GM21381 (cell line): ENCODE measurements around the gene RNF157.
"Not testable (repeated sequence)": the region's sequence is repeated elsewhere in the genome, so short reads cannot be mapped to it uniquely, and the experiment has no call there.

Experiments
- ATAC-seq: cut with Tn5 transposase; IDR thresholded peaks from one replicate; pipeline ENCODE4 v1.9.1; 2021; ENCODE audit warnings: mild to moderate bottlenecking, moderate library complexity; ENCODE audit not compliant: unreplicated experiment

RNF157 gene

GRCh38 chr17:76255801-76256429 is 15.6 kb upstream of the RNF157 start:
- no peak for ATAC-seq

DNA sequence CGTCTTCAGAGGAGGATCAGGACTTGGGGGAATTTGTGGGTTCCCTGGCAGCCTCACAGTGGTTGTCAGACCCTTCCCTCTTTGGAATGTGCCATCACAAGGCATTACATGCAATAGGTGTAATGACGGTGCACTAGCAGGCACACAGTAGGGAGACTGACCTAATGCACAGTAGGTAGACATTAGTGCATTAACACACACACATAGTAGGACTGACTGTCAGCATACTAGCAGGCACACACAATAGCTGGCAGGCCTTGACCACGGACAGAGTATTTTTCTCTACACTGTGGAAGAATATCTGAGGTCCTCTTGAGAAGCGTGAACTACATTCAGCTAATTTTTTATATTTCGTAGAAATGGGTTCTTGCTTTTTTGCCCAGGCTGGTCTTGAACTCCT is 14.0 kb upstream of the RNF157 start:
- no peak for ATAC-seq

GRCh38 chr17:76253841-76254240 is 13.5 kb upstream of the RNF157 start:
- no peak for ATAC-seq

DNA sequence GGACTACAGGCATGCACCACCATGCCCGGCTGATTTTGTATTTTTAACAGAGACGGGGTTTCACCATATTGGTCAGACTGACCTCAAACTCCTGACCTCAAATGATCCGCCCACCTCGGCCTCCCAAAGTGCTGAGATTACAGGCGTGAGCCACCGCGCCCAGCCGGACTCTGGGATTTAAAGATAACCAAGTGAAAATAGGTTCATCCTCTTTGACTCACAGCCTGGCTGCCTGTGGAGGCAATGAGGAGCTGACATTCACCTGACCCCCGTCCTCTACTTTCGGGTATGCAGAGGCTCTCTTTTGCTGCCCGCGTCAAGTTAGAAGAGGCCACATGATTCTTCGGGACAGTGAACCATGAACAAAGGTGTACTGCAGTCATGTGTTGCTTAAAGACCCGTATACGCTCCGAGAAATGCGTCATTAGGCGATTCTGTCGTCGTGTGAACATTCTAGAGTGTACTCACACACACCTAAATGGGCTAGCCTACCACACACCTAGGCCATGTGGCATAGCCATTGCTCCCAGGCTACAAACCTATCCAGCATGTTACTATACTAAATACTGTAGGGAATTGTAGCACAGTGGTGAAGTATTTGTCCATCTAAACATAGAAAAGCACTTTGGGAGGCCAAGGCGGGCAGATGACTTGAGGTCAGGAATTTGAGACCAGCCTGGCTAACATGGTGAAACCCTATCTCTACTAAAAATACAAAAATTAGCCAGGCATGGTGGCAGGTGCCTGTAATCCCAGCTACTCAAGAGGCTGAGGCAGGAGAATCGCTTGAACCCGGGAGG is 12.9 kb upstream of the RNF157 start:
- not testable (repeated sequence) for ATAC-seq

- peak; percentile 57 for ATAC-seq
Measured at GRCh38 chr17:76252040-76252954, 12.0 kb upstream of the RNF157 start.

- ATAC-seq: no peak
Measured at GRCh38 chr17:76251478-76252039, 11.3 kb upstream of the RNF157 start.

DNA sequence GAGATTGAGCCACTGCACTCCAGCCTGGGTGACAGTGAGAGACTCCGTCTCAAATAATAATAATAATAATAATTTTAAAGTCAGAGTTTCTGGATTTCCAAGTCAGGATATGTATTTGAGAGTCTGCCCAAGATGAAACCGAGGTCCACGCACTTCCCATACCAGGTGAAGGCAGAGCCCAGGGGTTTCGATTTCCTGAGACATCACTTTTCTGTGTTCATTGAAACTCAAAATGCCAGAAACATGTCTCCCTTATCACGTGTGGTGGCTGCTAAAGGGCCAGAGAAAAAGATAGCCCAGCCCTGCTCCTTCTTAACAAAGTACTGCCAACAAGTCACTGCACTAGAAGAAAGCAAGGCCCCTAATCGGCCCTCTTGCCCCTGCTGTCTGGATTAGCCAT is 9.8 kb upstream of the RNF157 start:
- ATAC-seq: no peak

GRCh38 chr17:76248013-76248782 is 7.9 kb upstream of the RNF157 start:
- ATAC-seq: no peak

DNA sequence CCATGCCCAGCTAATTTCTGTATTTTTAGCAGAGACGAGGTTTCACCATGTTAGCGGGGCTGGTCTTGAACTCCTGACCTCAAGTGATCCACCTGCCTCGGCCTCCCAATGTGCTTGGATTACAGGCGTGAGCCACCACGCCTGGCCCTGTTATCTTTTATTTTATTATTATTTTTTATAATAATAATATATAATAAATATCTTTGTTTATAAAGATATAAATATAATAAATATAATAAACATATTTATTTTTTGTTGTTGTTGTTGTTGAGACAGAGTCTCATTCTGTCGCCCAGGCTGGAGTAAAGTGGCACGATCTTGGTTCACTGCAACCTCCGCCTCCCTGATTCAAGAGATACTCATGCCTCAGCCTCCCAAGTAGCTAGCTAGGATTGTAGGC is 7.0 kb upstream of the RNF157 start:
- no peak for ATAC-seq

GRCh38 chr17:76246080-76247066 is 6.1 kb upstream of the RNF157 start:
- peak; percentile 97 for ATAC-seq

GRCh38 chr17:76244721-76245120 is 4.4 kb upstream of the RNF157 start:
- not testable (repeated sequence) for ATAC-seq

DNA sequence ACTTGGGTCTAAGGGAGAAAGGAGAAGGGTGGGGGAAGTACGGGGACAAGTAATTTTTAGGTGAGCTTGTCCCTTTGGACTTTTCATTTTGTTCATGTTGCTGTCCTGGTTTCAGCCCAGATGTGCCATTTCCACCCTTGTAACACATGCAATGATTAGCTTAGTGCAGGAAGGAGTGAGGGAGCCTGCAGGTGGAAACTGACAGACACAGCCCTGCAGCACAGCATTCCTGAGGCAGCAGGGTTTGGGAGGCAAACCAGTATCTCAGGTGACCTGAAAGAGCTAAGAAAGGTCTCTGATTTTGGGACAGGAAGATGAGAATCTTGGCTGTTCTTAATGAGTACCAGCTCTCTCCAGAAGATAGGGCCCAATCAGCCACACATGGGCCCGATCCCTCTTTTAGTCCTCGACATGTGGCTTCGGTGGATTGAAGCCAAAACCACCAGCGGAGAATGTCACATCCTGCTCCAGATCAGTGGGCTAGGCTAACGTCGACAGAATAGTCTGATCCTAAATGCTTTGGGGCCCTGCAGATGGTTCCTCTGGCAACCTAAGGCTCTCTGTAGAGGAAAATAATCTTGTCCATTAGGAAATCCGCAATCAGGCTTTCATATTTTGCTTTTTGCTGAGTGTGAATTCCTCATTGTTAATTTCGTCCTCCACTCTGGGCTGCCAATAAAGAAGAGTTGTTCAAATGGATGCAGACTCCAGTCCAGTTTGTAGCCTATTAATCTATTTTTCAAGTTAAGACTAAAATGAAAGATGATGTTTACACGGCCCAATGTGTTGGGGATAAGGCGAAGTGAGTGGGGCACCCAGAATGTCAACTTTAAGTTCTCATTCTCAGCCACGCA is 3.8 kb upstream of the RNF157 start:
- ATAC-seq: no peak

DNA sequence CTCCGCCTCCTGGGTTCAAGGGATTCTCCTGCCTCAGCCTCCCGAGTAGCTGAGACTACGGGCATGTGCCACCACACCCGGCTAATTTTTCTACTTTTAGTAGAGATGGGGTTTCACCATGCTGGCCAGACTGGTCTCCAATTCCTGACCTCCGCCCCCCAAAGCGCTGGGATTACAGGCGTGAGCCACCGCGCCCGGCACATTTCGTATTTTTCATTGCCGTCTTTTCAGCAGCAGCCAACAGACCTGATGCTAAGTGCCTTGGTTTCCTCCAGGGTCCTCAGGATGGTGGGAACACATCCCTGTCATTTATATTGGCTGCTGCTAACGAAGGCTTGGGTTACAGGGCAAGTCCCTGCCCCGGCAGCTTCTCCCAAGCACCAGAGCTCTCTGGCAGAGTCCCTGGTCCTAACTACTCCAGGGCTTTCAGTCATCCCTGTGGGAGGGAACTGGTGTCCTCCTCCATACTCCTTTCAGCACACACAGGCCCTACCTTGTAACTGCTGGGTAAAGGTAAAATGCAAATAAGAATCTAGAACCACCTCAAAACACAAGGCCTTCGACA is 1.5 kb upstream of the RNF157 start:
- no peak for ATAC-seq

DNA sequence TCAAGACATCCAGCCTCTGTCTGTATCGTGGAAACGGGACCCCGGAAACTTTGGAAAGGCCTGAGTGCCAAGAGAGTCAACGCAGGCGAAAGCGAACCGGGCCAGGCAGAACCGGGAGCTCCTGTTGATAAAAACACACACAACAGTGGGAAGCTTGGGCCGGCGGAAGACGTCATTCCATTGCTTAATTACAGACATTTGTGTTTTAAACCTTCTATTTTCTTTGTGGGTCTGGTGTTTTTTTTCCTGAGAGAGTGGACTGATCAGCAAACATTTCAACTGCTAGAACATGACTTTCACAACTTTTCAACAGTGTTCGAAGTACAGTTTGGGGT is 878 bp upstream of the RNF157 start:
- ATAC-seq: no peak

- ATAC-seq: peak; percentile 27
Measured at GRCh38 chr17:76239538-76240274, 587 bp downstream of the RNF157 start.

DNA sequence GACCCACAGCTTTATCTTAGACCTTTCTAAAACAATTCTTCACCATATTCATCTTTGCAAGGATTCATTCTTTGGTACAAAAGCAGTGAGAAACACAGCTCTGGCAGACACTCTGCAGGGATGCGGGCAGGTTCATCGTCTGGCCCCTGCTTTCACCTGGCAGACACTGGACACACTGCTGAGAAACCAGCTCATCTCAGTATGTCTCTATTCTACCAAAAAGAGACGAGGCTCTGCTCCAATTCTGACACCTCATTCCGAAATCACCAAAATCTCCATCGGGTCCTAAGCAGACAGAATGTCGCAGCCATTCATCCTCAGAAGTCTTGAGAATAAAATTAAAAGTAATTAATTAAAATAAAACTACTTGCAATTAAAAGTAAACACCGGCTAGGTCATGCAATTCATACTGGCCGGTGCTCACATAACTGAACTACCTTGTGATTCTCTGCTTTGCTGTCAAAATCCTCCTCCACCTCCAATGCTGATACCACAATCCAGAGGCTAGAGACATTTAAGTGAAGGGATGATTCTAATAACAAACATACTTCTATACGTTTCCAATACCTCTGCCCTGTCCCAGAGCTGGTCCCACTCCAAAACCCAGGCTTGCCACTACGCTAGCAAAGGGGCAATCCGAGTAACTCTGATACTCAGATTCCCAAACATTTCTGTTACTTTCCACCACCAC is 1.3 kb downstream of the RNF157 start:
- ATAC-seq: no peak

DNA sequence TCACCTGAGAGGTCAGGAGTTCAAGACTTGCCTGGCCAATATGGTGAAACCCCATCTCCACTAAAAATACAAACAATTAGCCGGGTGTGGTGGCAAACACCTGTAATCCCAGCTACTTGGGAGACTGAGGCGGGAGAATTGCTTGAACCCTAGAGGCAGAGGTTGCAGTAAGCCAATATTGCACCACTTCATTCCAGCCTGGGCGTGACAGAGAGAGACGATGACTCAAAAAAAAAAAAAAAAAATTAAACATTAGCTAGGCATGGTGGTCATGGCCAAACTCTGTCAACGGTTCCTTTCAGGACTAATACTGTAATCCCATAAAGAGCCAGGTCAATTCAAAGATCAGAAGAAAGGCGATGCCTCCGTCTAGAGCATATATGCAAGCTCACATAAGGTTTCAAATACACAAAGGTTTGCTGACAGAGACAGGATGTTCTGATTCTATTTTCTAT is 2.4 kb downstream of the RNF157 start:
- no peak for ATAC-seq
